Measurements from ENCODE around the gene ATP9A. TPM values are rescaled to one million over a fixed set of nuclear protein-coding genes. Genes with fewer than 3 reads are reported as not detected.

The ATP9A gene
- total and polyA plus RNA-seq, 4 donors = 10.6 to 59.8 (median 33.2) TPM

- Histone ChIP-seq H3K4me3 (ENCODE audit: low read length in 2 of 2) (no peak overlapping the region), H3K36me3 (ENCODE audit: control insufficient read depth in 1 of 2, insufficient read depth in 2 of 2, low read length in 1 of 2) (no peaks in the 10 kb centered on the region), H3K27me3 (ENCODE audit: control insufficient read depth in 1 of 2, insufficient read depth in 2 of 2, low read length in 1 of 2) (no peaks in the 10 kb centered on the region), H3K9me3 (ENCODE audit: control insufficient read depth, low read length) (no peaks in the 10 kb centered on the region), H3K4me1 (ENCODE audit: control insufficient read depth in 1 of 2, insufficient read depth in 2 of 2, low read length in 2 of 2) (no peaks in the 10 kb centered on the region), H3K27ac (ENCODE audit: low read depth in 1 of 2, low read length in 2 of 2) (no peak overlapping the region)
- WGBS, 2 donors = 54 to 71% methylated on average over 10 of the region's 10 CpGs
- no peak for ATAC-seq (ENCODE audit: low FRiP score)
- no peak for DNase-seq
- intact Hi-C loops (cut with DNase I) = loop anchor here in 1 of 2 donors (5.0 to 10.0 kb wide), 3 partner anchors 64 to 381 kb away; partner anchors contain the start of gene ATP9A
Measured at GRCh38 chr20:51700809-51701285, 67.3 kb downstream of the ATP9A start.

GRCh38 chr20:51698252-51698651 lies 69.9 kb downstream of the ATP9A start:
- no peaks in the 10 kb centered on the region for H3K4me1 ChIP-seq (ENCODE audit: control insufficient read depth in 1 of 2, insufficient read depth in 2 of 2, low read length in 2 of 2)
- ATAC-seq (ENCODE audit: low FRiP score) (no peak), DNase-seq (no peak)
- H3K27me3 ChIP-seq (ENCODE audit: control insufficient read depth in 1 of 2, insufficient read depth in 2 of 2, low read length in 1 of 2) = no peaks in the 10 kb centered on the region
- H3K4me3 ChIP-seq (ENCODE audit: low read length in 2 of 2) = no peak overlapping the region
- peaks cover 0 to 5% of the 10 kb centered on the region in 2 donors for H3K36me3 ChIP-seq (ENCODE audit: control insufficient read depth in 1 of 2, insufficient read depth in 2 of 2, low read length in 1 of 2)
- intact Hi-C loops (cut with DNase I) = no loop called here
- WGBS, 2 donors = 54 to 57% methylated on average over 9 of the region's 9 CpGs
- H3K9me3 ChIP-seq (ENCODE audit: control insufficient read depth, low read length) = no peaks in the 10 kb centered on the region
- H3K27ac ChIP-seq (ENCODE audit: low read depth in 1 of 2, low read length in 2 of 2) = peak overlapping the region in 1 of 2 donors; percentile 41

GRCh38 chr20:51697096-51697826 lies 70.9 kb downstream of the ATP9A start:
- Histone ChIP-seq H3K4me1 (ENCODE audit: control insufficient read depth in 1 of 2, insufficient read depth in 2 of 2, low read length in 2 of 2) (no peaks in the 10 kb centered on the region), H3K36me3 (ENCODE audit: control insufficient read depth in 1 of 2, insufficient read depth in 2 of 2, low read length in 1 of 2) (peaks cover 0 to 5% of the 10 kb centered on the region in 2 donors), H3K9me3 (ENCODE audit: control insufficient read depth, low read length) (no peaks in the 10 kb centered on the region), H3K4me3 (ENCODE audit: low read length in 2 of 2) (no peak overlapping the region), H3K27me3 (ENCODE audit: control insufficient read depth in 1 of 2, insufficient read depth in 2 of 2, low read length in 1 of 2) (no peaks in the 10 kb centered on the region), H3K27ac (ENCODE audit: low read depth in 1 of 2, low read length in 2 of 2) (no peak overlapping the region)
- ATAC-seq (ENCODE audit: low FRiP score) (no peak), DNase-seq (no peak)
- 51 to 52% methylated on average over 8 of the region's 8 CpGs for WGBS, 2 donors
- intact Hi-C loops (cut with DNase I) = no loop called here

GRCh38 chr20:51696304-51697071 lies 71.7 kb downstream of the ATP9A start:
- DNase-seq = no peak
- 6 to 9% methylated on average over 2 of the region's 2 CpGs for WGBS, 2 donors
- no peaks in the 10 kb centered on the region for H3K4me1 ChIP-seq (ENCODE audit: control insufficient read depth in 1 of 2, insufficient read depth in 2 of 2, low read length in 2 of 2)
- no peaks in the 10 kb centered on the region for H3K27me3 ChIP-seq (ENCODE audit: control insufficient read depth in 1 of 2, insufficient read depth in 2 of 2, low read length in 1 of 2)
- H3K36me3 ChIP-seq (ENCODE audit: control insufficient read depth in 1 of 2, insufficient read depth in 2 of 2, low read length in 1 of 2) = peaks cover 0 to 5% of the 10 kb centered on the region in 2 donors
- ATAC-seq (ENCODE audit: low FRiP score) = no peak
- intact Hi-C loops (cut with DNase I) = no loop called here
- no peak overlapping the region for H3K27ac ChIP-seq (ENCODE audit: low read depth in 1 of 2, low read length in 2 of 2)
- H3K9me3 ChIP-seq (ENCODE audit: control insufficient read depth, low read length) = no peaks in the 10 kb centered on the region
- no peak overlapping the region for H3K4me3 ChIP-seq (ENCODE audit: low read length in 2 of 2)

GRCh38 chr20:51695574-51696303 lies 72.5 kb downstream of the ATP9A start:
- 47 to 48% methylated on average over 14 of the region's 14 CpGs for whole genome bisulfite sequencing, 2 donors
- DNase-seq (no peak), ATAC-seq (ENCODE audit: low FRiP score) (no peak)
- Histone ChIP-seq H3K4me3 (ENCODE audit: low read length in 2 of 2) (no peak overlapping the region), H3K27ac (ENCODE audit: low read depth in 1 of 2, low read length in 2 of 2) (no peak overlapping the region), H3K9me3 (ENCODE audit: control insufficient read depth, low read length) (no peaks in the 10 kb centered on the region), H3K4me1 (ENCODE audit: control insufficient read depth in 1 of 2, insufficient read depth in 2 of 2, low read length in 2 of 2) (no peaks in the 10 kb centered on the region), H3K27me3 (ENCODE audit: control insufficient read depth in 1 of 2, insufficient read depth in 2 of 2, low read length in 1 of 2) (no peaks in the 10 kb centered on the region), H3K36me3 (ENCODE audit: control insufficient read depth in 1 of 2, insufficient read depth in 2 of 2, low read length in 1 of 2) (peaks cover 0 to 5% of the 10 kb centered on the region in 2 donors)
- intact Hi-C loops (cut with DNase I) = no loop called here

- Histone ChIP-seq H3K36me3 (ENCODE audit: control insufficient read depth in 1 of 2, insufficient read depth in 2 of 2, low read length in 1 of 2) (peaks cover 0 to 7% of the 10 kb centered on the region in 2 donors), H3K27ac (ENCODE audit: low read depth in 1 of 2, low read length in 2 of 2) (no peak overlapping the region), H3K4me3 (ENCODE audit: low read length in 2 of 2) (no peak overlapping the region), H3K4me1 (ENCODE audit: control insufficient read depth in 1 of 2, insufficient read depth in 2 of 2, low read length in 2 of 2) (no peaks in the 10 kb centered on the region), H3K27me3 (ENCODE audit: control insufficient read depth in 1 of 2, insufficient read depth in 2 of 2, low read length in 1 of 2) (no peaks in the 10 kb centered on the region), H3K9me3 (ENCODE audit: control insufficient read depth, low read length) (no peaks in the 10 kb centered on the region)
- 93 to 96% methylated on average over 13 of the region's 13 CpGs for WGBS, 2 donors
- intact Hi-C loops (cut with DNase I) = no loop called here
- DNase-seq (no peak), ATAC-seq (ENCODE audit: low FRiP score) (no peak)
Measured at GRCh38 chr20:51692806-51693400, 75.3 kb downstream of the ATP9A start.

- Histone ChIP-seq H3K4me3 (ENCODE audit: low read length in 2 of 2) (no peak overlapping the region), H3K27me3 (ENCODE audit: control insufficient read depth in 1 of 2, insufficient read depth in 2 of 2, low read length in 1 of 2) (no peaks in the 10 kb centered on the region), H3K4me1 (ENCODE audit: control insufficient read depth in 1 of 2, insufficient read depth in 2 of 2, low read length in 2 of 2) (no peaks in the 10 kb centered on the region), H3K9me3 (ENCODE audit: control insufficient read depth, low read length) (no peaks in the 10 kb centered on the region), H3K27ac (ENCODE audit: low read depth in 1 of 2, low read length in 2 of 2) (no peak overlapping the region), H3K36me3 (ENCODE audit: control insufficient read depth in 1 of 2, insufficient read depth in 2 of 2, low read length in 1 of 2) (peaks cover 0 to 12% of the 10 kb centered on the region in 2 donors)
- intact Hi-C loops (cut with DNase I) = no loop called here
- 99% methylated on average over 3 of the region's 3 CpGs for WGBS, 2 donors
- DNase-seq (no peak), ATAC-seq (ENCODE audit: low FRiP score) (no peak)
Measured at GRCh38 chr20:51691703-51692102, 76.5 kb downstream of the ATP9A start.

- peaks cover 0 to 7% of the 10 kb centered on the region in 2 donors for H3K36me3 ChIP-seq (ENCODE audit: control insufficient read depth in 1 of 2, insufficient read depth in 2 of 2, low read length in 1 of 2)
- no peak overlapping the region for H3K27ac ChIP-seq (ENCODE audit: low read depth in 1 of 2, low read length in 2 of 2)
- intact Hi-C loops (cut with DNase I) = no loop called here
- no peaks in the 10 kb centered on the region for H3K4me1 ChIP-seq (ENCODE audit: control insufficient read depth in 1 of 2, insufficient read depth in 2 of 2, low read length in 2 of 2)
- ATAC-seq (ENCODE audit: low FRiP score) (no peak), DNase-seq (no peak)
- H3K27me3 ChIP-seq (ENCODE audit: control insufficient read depth in 1 of 2, insufficient read depth in 2 of 2, low read length in 1 of 2) = no peaks in the 10 kb centered on the region
- H3K9me3 ChIP-seq (ENCODE audit: control insufficient read depth, low read length) = no peaks in the 10 kb centered on the region
- H3K4me3 ChIP-seq (ENCODE audit: low read length in 2 of 2) = no peak overlapping the region
- 85 to 88% methylated on average over 19 of the region's 19 CpGs for WGBS, 2 donors
Measured at GRCh38 chr20:51688600-51689244, 79.5 kb downstream of the ATP9A start.

Measured in aorta (tissue), 5 donors.